GM13976 (cell line): ENCODE measurements around the gene HSPBAP1.

Experiments
- DNase-seq: peaks from one replicate; pipeline ENCODE4 v3.0.0; 2012; ENCODE audit warnings: low spot score
- in situ Hi-C: fragments of 300-500 bp; cut with MboI; formaldehyde crosslinking; loops from one replicate; pipeline ENCODE4 v1.12.0; 2022; ENCODE audit warnings: low sequenced_read_pairs, mixed read lengths, inconsistent platforms; ENCODE audit not compliant: unreplicated experiment
- TF ChIP-seq, protein P1 (sequence below): IDR thresholded peaks from 2 replicates; pipeline ENCODE4 v1.5.1; 2012; ENCODE audit warnings: borderline replicate concordance, mild to moderate bottlenecking; ENCODE audit not compliant: insufficient read depth; ENCODE audit errors: extremely low read depth, missing control alignments, control extremely low read depth

HSPBAP1 gene

DNA sequence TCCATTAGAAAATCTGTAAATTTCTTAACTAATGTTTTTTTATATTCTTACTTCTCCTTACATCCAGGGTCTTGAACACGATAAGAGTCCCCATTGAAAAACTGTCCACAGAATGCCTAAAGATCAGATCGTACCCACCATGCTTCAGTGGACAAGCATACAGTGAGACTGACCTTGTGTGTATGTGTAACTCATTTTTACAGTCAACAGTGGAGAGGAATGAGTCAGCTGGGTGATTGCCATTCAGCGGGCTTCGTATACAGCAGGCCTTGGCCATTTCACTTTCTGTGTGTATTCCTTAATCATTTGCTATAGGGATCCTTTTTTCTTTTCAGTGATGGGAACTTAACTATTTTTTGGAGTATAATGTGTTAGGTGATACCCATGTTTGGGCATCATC, 102.4 kb downstream of the HSPBAP1 start:
- DNase-seq: no peak
- in situ Hi-C loops: no loop called here
- TF ChIP-seq, protein P1, sequence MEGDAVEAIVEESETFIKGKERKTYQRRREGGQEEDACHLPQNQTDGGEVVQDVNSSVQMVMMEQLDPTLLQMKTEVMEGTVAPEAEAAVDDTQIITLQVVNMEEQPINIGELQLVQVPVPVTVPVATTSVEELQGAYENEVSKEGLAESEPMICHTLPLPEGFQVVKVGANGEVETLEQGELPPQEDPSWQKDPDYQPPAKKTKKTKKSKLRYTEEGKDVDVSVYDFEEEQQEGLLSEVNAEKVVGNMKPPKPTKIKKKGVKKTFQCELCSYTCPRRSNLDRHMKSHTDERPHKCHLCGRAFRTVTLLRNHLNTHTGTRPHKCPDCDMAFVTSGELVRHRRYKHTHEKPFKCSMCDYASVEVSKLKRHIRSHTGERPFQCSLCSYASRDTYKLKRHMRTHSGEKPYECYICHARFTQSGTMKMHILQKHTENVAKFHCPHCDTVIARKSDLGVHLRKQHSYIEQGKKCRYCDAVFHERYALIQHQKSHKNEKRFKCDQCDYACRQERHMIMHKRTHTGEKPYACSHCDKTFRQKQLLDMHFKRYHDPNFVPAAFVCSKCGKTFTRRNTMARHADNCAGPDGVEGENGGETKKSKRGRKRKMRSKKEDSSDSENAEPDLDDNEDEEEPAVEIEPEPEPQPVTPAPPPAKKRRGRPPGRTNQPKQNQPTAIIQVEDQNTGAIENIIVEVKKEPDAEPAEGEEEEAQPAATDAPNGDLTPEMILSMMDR: no peak

DNA sequence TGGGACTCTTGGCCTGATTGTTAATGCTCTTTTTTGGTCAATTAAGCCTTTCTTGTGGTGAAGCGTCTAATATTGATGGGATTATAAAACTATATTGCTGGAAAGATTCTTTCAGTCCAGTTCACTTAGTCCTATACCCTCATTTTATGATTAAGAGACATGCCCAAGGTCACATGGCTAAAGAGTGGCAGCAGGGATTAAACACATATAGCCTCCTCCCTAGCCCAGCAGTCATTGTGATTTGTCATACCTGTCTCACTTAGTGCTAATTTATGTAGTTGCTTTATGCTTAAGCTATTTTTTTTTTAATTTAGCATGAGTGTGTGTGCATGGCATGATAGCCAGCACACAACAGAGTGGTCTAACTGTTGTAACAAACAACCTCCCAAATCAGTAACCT, 103.5 kb downstream of the HSPBAP1 start:
- in situ Hi-C loops: no loop called here
- TF ChIP-seq, protein P1: no peak
- DNase-seq: no peak
